COR-L47 (cell line): ENCODE measurements around the gene TAAR5.
"Not testable (repeated sequence)": the region's sequence is repeated elsewhere in the genome, so short reads cannot be mapped to it uniquely, and the experiment has no call there.

Source experiments
- DNase-seq: peaks from one replicate; lab custom pipeline; 2025; lab: John Stamatoyannopoulos, UW

TAAR5 gene, protein sequence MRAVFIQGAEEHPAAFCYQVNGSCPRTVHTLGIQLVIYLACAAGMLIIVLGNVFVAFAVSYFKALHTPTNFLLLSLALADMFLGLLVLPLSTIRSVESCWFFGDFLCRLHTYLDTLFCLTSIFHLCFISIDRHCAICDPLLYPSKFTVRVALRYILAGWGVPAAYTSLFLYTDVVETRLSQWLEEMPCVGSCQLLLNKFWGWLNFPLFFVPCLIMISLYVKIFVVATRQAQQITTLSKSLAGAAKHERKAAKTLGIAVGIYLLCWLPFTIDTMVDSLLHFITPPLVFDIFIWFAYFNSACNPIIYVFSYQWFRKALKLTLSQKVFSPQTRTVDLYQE

DNA sequence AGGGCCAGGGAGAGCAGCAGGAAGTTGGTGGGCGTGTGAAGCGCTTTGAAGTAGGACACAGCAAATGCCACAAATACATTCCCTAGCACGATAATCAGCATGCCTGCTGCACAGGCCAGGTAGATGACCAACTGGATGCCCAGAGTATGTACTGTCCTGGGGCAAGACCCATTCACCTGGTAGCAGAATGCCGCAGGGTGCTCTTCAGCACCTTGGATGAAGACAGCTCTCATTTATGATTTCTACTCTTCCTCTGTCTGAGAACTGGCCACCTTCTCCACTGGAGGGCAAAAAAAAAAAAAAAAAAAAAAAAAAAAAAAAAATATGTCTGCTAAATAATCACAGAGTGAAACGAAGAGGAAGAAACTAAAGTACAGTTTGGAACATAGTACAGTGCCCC lies at the start of gene TAAR5:
TAAR5 (minus strand) TSS at position 288 of the 400 bp plus-strand sequence; CDS start at position 233, 55 bp downstream.
- no peak for DNase-seq

- DNase-seq = not testable (repeated sequence)
Measured at GRCh38 chr6:132637135-132637534, 47.6 kb upstream of the TAAR5 start.

- not testable (repeated sequence) for DNase-seq
Measured at GRCh38 chr6:132635906-132636305, 46.4 kb upstream of the TAAR5 start.

DNA sequence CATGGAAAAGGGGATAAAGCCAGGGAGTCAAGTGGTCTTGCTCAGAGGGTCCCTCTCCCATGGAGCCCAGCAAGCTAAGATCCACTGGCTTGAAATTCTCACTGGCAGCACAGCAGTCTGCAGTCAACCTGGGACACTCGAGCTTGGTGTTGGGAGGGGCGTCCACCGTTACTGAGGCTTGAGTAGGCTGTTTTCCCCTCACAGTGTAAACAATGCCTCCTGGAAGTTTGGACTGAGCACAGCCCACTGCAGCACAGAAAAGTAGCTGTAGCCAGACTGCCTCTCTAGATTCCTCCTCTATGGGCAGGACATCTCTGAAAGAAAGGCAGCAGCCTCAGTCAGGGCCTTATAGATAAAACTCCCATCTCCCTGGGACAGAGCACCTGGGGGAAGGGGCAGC lies 45.7 kb upstream of the TAAR5 start:
- not testable (repeated sequence) for DNase-seq

GRCh38 chr6:132634796-132635195 lies 45.3 kb upstream of the TAAR5 start:
- no peak for DNase-seq

DNA sequence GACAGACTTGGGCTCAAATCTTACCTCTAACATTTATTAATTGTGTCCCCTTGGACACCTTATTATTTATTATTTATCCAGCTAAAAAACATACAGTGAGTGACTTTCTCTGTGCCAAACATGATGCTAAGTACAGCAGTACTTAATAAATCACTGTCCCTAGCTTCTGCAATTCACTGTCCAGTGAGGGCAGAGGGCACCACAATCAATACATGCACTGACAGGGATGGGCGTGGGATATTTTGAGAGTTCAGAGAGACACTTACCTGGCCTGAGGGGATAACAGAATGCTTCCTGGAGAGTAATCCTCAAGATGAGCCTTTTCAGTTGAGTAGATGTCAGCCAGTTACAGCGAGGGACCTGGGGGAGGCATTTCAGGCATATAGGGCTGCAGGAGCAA lies 43.8 kb upstream of the TAAR5 start:
- DNase-seq = no peak

DNA sequence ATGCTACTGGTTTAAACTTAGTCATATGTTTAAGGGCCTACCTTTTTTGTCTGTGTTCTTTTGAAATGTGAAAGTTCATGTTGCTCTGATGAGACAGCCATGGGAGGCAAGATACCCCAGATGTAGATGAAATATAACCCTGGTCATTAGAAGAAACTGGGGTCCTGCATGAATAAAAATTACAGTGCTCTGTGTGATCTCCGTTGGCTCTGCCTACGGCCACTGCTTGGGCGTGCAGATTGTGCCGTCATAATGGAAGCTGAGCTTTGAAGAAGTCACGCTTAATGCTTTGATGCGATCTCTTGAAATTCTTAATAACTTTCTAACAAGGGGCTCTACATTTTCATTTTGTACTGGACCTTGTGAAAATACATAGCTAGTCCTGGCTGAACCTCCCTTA lies 34.6 kb upstream of the TAAR5 start, which contains the start of gene TAAR2:
TAAR2 (minus strand) TSS at position 101 of the 400 bp plus-strand sequence; CDS start at position 101, 0 bp downstream.
- DNase-seq = no peak

GRCh38 chr6:132623106-132623845 lies 33.7 kb upstream of the TAAR5 start:
- no peak for DNase-seq

GRCh38 chr6:132616677-132617076 lies 27.1 kb upstream of the TAAR5 start:
- no peak for DNase-seq

GRCh38 chr6:132614554-132614953 lies 25.0 kb upstream of the TAAR5 start:
- DNase-seq = no peak

DNA sequence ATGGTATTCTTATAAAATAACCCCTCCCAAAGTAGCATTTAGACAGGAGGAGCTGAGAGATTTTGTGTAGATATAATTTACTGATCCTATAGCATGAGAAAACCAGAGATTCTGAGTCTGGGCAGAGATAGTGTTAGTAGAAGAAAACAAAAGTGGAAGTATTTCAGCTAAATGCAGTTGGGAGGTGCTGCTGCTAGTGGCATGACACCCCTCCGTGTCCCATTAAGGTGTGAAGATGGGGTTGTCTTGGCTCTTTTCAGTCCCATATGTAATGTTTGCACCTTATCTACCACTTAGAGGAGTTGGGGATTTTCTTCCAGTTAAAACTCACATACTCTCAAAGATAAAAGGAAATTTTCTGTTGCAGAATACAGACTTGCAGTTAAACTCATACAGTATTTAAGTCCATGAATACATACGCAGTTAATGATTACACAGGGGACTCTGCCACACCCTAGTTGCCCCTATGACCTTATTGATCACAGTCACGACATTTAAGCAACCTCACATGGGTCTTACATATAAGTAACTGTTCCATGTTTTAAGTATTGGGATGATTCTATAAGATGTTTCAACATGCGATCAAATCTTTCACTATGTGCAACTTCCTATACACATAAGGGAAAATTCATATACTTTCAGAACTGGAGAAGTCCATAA lies 23.0 kb upstream of the TAAR5 start:
- no peak for DNase-seq

DNA sequence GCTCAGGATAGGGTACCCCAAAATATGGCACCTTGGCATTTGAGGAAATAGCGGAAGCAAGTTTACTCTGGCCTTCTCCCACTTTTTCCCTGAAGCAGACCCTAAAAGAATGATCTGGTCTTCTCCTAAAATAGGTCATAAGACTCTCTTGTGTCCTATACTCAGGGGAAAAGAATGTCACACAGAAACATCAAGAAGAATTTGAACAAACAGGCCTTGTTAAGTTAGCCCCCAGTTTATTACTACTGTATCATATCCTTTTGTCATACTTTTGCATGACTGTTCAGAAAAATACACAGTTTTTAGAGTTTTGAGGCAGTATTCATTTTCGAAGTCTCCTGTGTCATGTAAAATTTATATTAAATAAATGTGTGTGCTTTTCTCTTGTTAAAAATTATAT lies 22.1 kb upstream of the TAAR5 start:
- no peak for DNase-seq

GRCh38 chr6:132607544-132608233 lies 18.1 kb upstream of the TAAR5 start:
- DNase-seq = no peak

- no peak for DNase-seq
Measured at GRCh38 chr6:132604635-132605152, 15.2 kb upstream of the TAAR5 start.

GRCh38 chr6:132600900-132601299 lies 11.4 kb upstream of the TAAR5 start:
- DNase-seq = not testable (repeated sequence)

GRCh38 chr6:132598473-132598872 lies 8.9 kb upstream of the TAAR5 start:
- DNase-seq = no peak

GRCh38 chr6:132596201-132596600 lies 6.7 kb upstream of the TAAR5 start:
- no peak for DNase-seq

DNA sequence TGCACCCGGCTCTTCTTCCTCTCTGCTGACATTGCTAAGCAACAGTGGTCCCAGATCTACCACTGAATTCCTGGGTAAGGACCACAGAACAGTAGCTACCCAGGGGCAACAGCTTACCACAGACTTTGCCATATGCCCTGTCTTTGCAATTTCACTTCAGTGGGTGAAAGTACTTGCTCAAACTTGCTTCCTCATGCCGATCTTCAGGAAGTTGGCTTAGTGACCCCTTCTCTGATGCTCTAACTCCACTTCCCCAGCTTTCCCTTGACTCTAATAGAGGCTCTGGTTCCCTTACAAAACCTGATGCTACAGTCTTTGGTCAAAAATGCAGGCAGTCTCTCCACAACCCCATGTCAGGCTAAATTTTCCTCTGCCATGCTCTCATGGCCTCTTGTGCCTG lies 3.3 kb upstream of the TAAR5 start:
- DNase-seq = no peak

DNA sequence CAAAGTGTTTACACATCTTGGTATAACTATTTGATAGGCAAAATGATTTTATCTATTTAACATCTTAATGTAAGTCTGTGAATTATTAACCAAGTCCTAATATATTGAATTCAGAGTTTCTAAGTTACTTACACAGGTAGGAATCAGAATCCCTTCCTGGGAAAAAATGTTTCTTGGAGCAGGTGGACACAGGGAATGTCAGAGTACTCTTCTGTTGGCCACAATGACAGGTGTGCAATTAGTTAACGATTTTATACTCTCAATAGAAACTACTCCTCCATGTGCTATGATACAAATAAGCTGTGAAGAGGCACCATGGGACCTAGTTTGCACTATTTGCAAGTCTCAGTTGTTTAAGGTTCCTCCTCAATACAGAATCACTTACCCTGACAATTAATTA lies 821 bp upstream of the TAAR5 start:
- no peak for DNase-seq

GRCh38 chr6:132587424-132587823 lies 2.1 kb downstream of the TAAR5 start:
- no peak for DNase-seq

DNA sequence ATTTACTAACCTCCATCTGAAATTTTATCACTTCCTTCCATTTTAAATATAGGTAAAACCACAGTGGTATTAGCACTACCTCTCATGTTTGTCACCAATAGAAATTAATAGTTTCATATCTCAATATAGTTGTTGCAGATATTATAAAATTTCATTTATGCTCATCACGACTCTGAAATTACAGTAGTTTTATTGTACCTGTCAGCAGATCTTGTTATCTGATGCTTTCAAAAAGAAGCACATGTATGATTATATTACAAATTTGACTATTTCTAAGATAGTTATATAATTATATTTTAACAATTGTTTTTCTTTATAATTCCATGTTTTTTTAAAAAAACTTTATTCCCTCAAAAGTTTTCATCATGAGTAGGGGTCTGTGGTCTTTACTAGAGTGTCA lies 4.8 kb downstream of the TAAR5 start:
- no peak for DNase-seq

- DNase-seq = no peak
Measured at GRCh38 chr6:132571774-132572173, 17.8 kb downstream of the TAAR5 start.
